DND-41 (cell line): Measurements from ENCODE around the gene HPCAL1.

Experiments used
- ATAC-seq: fragments of 200-7000 bp; cut with Tn5 transposase; 3 replicates; pipeline ENCODE4 v1.9.1; 2021; ENCODE audit warnings: low read depth; ENCODE audit not compliant: insufficient read depth
- DNase-seq: peaks from one replicate; pipeline ENCODE4 v3.0.0-alpha.2; 2020
- H2AFZ ChIP-seq: 2 replicates; pipeline ENCODE4 v1.6.0; 2012; ENCODE audit warnings: low read depth, low read length
- H3K27ac ChIP-seq: 2 replicates; pipeline ENCODE4 v1.5.1; 2012; ENCODE audit warnings: low read length, inconsistent platforms
- H3K27me3 ChIP-seq: fragments of 200-600 bp; sonication (generic); 2 replicates; pipeline ENCODE4 v1.6.0; 2012; ENCODE audit warnings: low read length, mild to moderate bottlenecking, inconsistent platforms; ENCODE audit not compliant: insufficient read depth, poor library complexity
- H3K36me3 ChIP-seq: 2 replicates; pipeline ENCODE4 v1.5.1; 2012; ENCODE audit warnings: low read length, inconsistent platforms; ENCODE audit not compliant: insufficient read depth
- H3K4me1 ChIP-seq: 2 replicates; pipeline ENCODE4 v1.5.1; 2012; ENCODE audit warnings: mild to moderate bottlenecking, low read length; ENCODE audit not compliant: insufficient read depth
- H3K4me2 ChIP-seq: 2 replicates; pipeline ENCODE4 v1.6.0; 2012; ENCODE audit warnings: mild to moderate bottlenecking, moderate library complexity, low read length, inconsistent platforms; ENCODE audit not compliant: insufficient read depth
- H3K4me3 ChIP-seq, 2 experiments: fragments of 200-600 bp in 1 of 2; shearing (Covaris generic) in 1 of 2; 2 replicates each; pipeline ENCODE4 v1.5.1; 2012 to 2016; ENCODE audit warnings: inconsistent platforms in 2 of 2, low read length in 2 of 2, mild to moderate bottlenecking in 2 of 2, low read depth in 1 of 2, moderate library complexity in 1 of 2
- H3K79me2 ChIP-seq: 2 replicates; pipeline ENCODE4 v1.6.0; 2012; ENCODE audit warnings: low read length, inconsistent platforms; ENCODE audit not compliant: insufficient read depth
- H3K9ac ChIP-seq: 2 replicates; pipeline ENCODE4 v1.6.0; 2012; ENCODE audit warnings: low read depth, mild to moderate bottlenecking, inconsistent platforms, low read length, moderate library complexity
- H3K9me3 ChIP-seq: 2 replicates; pipeline ENCODE4 v1.5.1; 2012; ENCODE audit warnings: low read length, moderate library complexity, mild to moderate bottlenecking, inconsistent platforms; ENCODE audit not compliant: insufficient read depth, severe bottlenecking
- H4K20me1 ChIP-seq: 2 replicates; pipeline ENCODE4 v1.6.0; 2012; ENCODE audit warnings: low read length; ENCODE audit not compliant: insufficient read depth
- CTCF ChIP-seq: IDR thresholded peaks from 2 replicates; pipeline ENCODE4 v1.5.1; 2012; ENCODE audit warnings: borderline replicate concordance, low read length, moderate library complexity, mild to moderate bottlenecking; ENCODE audit not compliant: poor library complexity, severe bottlenecking; ENCODE audit errors: extremely low read depth
- EZH2 ChIP-seq: IDR thresholded peaks from 3 replicates; pipeline ENCODE4 v1.6.1; 2012; ENCODE audit warnings: borderline replicate concordance, low read depth, mild to moderate bottlenecking, moderate library complexity, low read length, inconsistent platforms; ENCODE audit not compliant: severe bottlenecking

Gene HPCAL1

GRCh38 chr2:10439185-10439879 is 136.6 kb downstream of the HPCAL1 start:
- no peak overlapping the region for H3K9ac ChIP-seq
- H4K20me1 ChIP-seq, result peaks cover 33% of the 10 kb centered on the region; the same call in 1 of the 2 replicates
- H3K4me3 ChIP-seq, result no peak overlapping the region
- H2AFZ ChIP-seq, result no peak overlapping the region
- H3K9me3 ChIP-seq, result no peaks in the 10 kb centered on the region
- H3K4me1 ChIP-seq, result peaks cover 3% of the 10 kb centered on the region; the same call in 1 of the 2 replicates
- ATAC-seq (0 out of 3 replicates have a peak, but pooled peaks have one; percentile 6), DNase-seq (no peak)
- TF ChIP-seq CTCF, result no peak
- TF ChIP-seq EZH2, result no peak
- H3K79me2 ChIP-seq, result peaks cover 8% of the 10 kb centered on the region; the same call in 1 of the 2 replicates
- peaks cover 58% of the 10 kb centered on the region for H3K36me3 ChIP-seq
- no peak overlapping the region for H3K4me2 ChIP-seq
- no peak overlapping the region for H3K27ac ChIP-seq
- H3K27me3 ChIP-seq, result no peaks in the 10 kb centered on the region

GRCh38 chr2:10439971-10440370 is 137.3 kb downstream of the HPCAL1 start:
- H3K4me2 ChIP-seq, result no peak overlapping the region
- peaks cover 15% of the 10 kb centered on the region; the same call in 1 of the 2 replicates for H3K79me2 ChIP-seq
- DNase-seq, result no peak
- H3K4me3 ChIP-seq, result no peak overlapping the region
- peaks cover 64% of the 10 kb centered on the region for H3K36me3 ChIP-seq
- peaks cover 40% of the 10 kb centered on the region; the same call in 1 of the 2 replicates for H4K20me1 ChIP-seq
- H3K27me3 ChIP-seq, result no peaks in the 10 kb centered on the region
- ATAC-seq, result no peak
- H3K4me1 ChIP-seq, result peaks cover 3% of the 10 kb centered on the region; the same call in 1 of the 2 replicates
- no peak overlapping the region for H2AFZ ChIP-seq
- H3K9ac ChIP-seq, result no peak overlapping the region
- TF ChIP-seq EZH2 (no peak), CTCF (no peak)
- H3K9me3 ChIP-seq, result no peaks in the 10 kb centered on the region
- no peak overlapping the region for H3K27ac ChIP-seq

- no peak overlapping the region for H3K9ac ChIP-seq
- no peak overlapping the region for H3K27ac ChIP-seq
- H3K4me3 ChIP-seq, result no peak overlapping the region
- no peaks in the 10 kb centered on the region for H3K27me3 ChIP-seq
- H3K36me3 ChIP-seq, result peaks cover 70% of the 10 kb centered on the region
- H3K9me3 ChIP-seq, result no peaks in the 10 kb centered on the region
- ATAC-seq (no peak), DNase-seq (no peak)
- H2AFZ ChIP-seq, result no peak overlapping the region
- peaks cover 45% of the 10 kb centered on the region; the same call in 1 of the 2 replicates for H4K20me1 ChIP-seq
- peaks cover 9% of the 10 kb centered on the region; the same call in 1 of the 2 replicates for H3K4me1 ChIP-seq
- H3K4me2 ChIP-seq, result no peak overlapping the region
- no peak for TF ChIP-seq EZH2
- TF ChIP-seq CTCF, result no peak
- H3K79me2 ChIP-seq, result peaks cover 22% of the 10 kb centered on the region
Observed at GRCh38 chr2:10440736-10441135, 138.0 kb downstream of the HPCAL1 start.
